Aorta (tissue), 5 donors: ENCODE results near the gene C16orf96. TPM values are rescaled to one million over a fixed set of nuclear protein-coding genes. Genes with fewer than 3 reads are reported as not detected.

Experiments used
- ATAC-seq: fragments of 200-7000 bp; cut with Tn5 transposase; one replicate; pipeline ENCODE4 v1.9.1; 2022; ENCODE audit warnings: moderate library complexity; ENCODE audit not compliant: low FRiP score
- DNase-seq, 2 donors: peaks; one replicate each; pipeline ENCODE4 v3.0.0-alpha.2; 2020
- H3K27ac ChIP-seq, 2 donors: one replicate each; pipeline ENCODE4 v1.5.1; 2013; ENCODE audit warnings: low read length in 2 of 2, mild to moderate bottlenecking in 2 of 2, moderate library complexity in 2 of 2, control low read depth in 1 of 2, inconsistent platforms in 1 of 2, low read depth in 1 of 2
- H3K27me3 ChIP-seq, 2 donors: one replicate each; pipeline ENCODE4 v1.6.1; 2013; ENCODE audit warnings: control low read depth in 1 of 2, low read length in 1 of 2, mild to moderate bottlenecking in 1 of 2, moderate library complexity in 1 of 2; ENCODE audit not compliant: insufficient read depth in 2 of 2, control insufficient read depth in 1 of 2
- H3K36me3 ChIP-seq, 2 donors: one replicate each; pipeline ENCODE4 v1.6.1; 2013; ENCODE audit warnings: control low read depth in 1 of 2, low read length in 1 of 2, mild to moderate bottlenecking in 1 of 2; ENCODE audit not compliant: insufficient read depth in 2 of 2, control insufficient read depth in 1 of 2
- H3K4me1 ChIP-seq, 2 donors: one replicate each; pipeline ENCODE4 v1.6.1; 2013; ENCODE audit warnings: low read length in 2 of 2, control low read depth in 1 of 2, mild to moderate bottlenecking in 1 of 2, moderate library complexity in 1 of 2; ENCODE audit not compliant: insufficient read depth in 2 of 2, control insufficient read depth in 1 of 2
- H3K4me3 ChIP-seq, 2 donors: one replicate each; pipeline ENCODE4 v1.5.1; 2013; ENCODE audit warnings: low read length in 2 of 2, control low read depth in 1 of 2, mild to moderate bottlenecking in 1 of 2
- H3K9me3 ChIP-seq: one replicate; pipeline ENCODE4 v1.6.1; 2013; ENCODE audit warnings: mild to moderate bottlenecking, low read length; ENCODE audit not compliant: control insufficient read depth
- WGBS, 2 donors: extraction: QIAGEN DNeasy Blood & Tissue Kit; methylation state at CpG; one replicate each; pipeline ENCODE4 v1.1.7; 2013; 5-methylcytosine and 5-hydroxymethylcytosine counted together
- intact Hi-C, 2 donors: fragments of 100-400 bp; cut with DNase I; formaldehyde crosslinking; loops; one replicate each; pipeline versions ENCODE4 v1.14.2 to v1.15.0; 2022
- polyA plus RNA-seq, 2 donors: library from polyadenylated mRNA; stranded (reverse); fragments of 200-250 nt; gene quantifications; one replicate each; pipeline ENCODE4 v1.2.3, GENCODE V29; 2013
- total RNA-seq, 2 donors: library from RNA; stranded (reverse); fragmentation: NEBNext Ultra II Directional; extraction: Animal tissue kit (Norgen Biotek cat#: 25700); gene quantifications; one replicate each; pipeline ENCODE4 v1.2.1, GENCODE V29; 2021
- donor health status: healthy with polysubstance abuse.
- donor health status: Bipolar disorder and iron deficiency.
- donor health status: DM: no; HTN: no; CAD: no.
- donor health status: DM: no; HTN: no; CAD: no.
- donor health status: DM: yes; HTN: yes; CAD: no.

The C16orf96 gene
- total and polyA plus RNA-seq, 4 donors, result 0.13 to 0.24 TPM; not detected in 2

GRCh38 chr16:4624015-4624826 lies 68.1 kb downstream of the C16orf96 start, which contains the start of gene MGRN1:
Gene MGRN1, plus strand, starts transcription at chr16:4624826. Its CDS starts 135 bp downstream, at chr16:4624961.
- no peaks in the 10 kb centered on the region for H3K36me3 ChIP-seq
- ATAC-seq, result peak; percentile 98
- peak; percentile 97 to 98 for DNase-seq
- WGBS, 2 donors, result 7% methylated on average over 42 of the region's 42 CpGs
- no peaks in the 10 kb centered on the region for H3K4me1 ChIP-seq
- intact Hi-C loops, result loop anchor here in 1 of 2 donors (1.0 kb wide), 1 partner anchor 8 kb away; no protein-coding TSS in a partner anchor
- no peaks in the 10 kb centered on the region for H3K9me3 ChIP-seq
- H3K27ac ChIP-seq, result peak within 1 kb of the TSS in 1 of 2 donors; percentile 70
- H3K4me3 ChIP-seq, result peak within 1 kb of the TSS; percentile 64 to 98
- no peaks in the 10 kb centered on the region for H3K27me3 ChIP-seq

GRCh38 chr16:4624827-4625559 lies 68.9 kb downstream of the C16orf96 start:
- H3K9me3 ChIP-seq, result no peaks in the 10 kb centered on the region
- H3K4me1 ChIP-seq, result no peaks in the 10 kb centered on the region
- H3K4me3 ChIP-seq, result peak overlapping the region; percentile 64 to 98
- ATAC-seq (peak; percentile 44), DNase-seq (peak; percentile 86 to 91)
- peak overlapping the region in 1 of 2 donors; percentile 45 for H3K27ac ChIP-seq
- no peaks in the 10 kb centered on the region for H3K27me3 ChIP-seq
- intact Hi-C loops, result loop anchor here in 1 of 2 donors (1.0 kb wide), 1 partner anchor 9 kb away; no protein-coding TSS in a partner anchor
- 0% methylated on average over 48 to 80 of the region's 80 CpGs for WGBS, 2 donors
- no peaks in the 10 kb centered on the region for H3K36me3 ChIP-seq

GRCh38 chr16:4625560-4626159 lies 69.5 kb downstream of the C16orf96 start:
- no peak overlapping the region for H3K27ac ChIP-seq
- no peaks in the 10 kb centered on the region for H3K4me1 ChIP-seq
- 5 to 6% methylated on average over 11 of the region's 11 CpGs for WGBS, 2 donors
- peak overlapping the region; percentile 64 to 98 for H3K4me3 ChIP-seq
- ATAC-seq (no peak), DNase-seq (no peak)
- H3K36me3 ChIP-seq, result no peaks in the 10 kb centered on the region
- no peaks in the 10 kb centered on the region for H3K9me3 ChIP-seq
- no peaks in the 10 kb centered on the region for H3K27me3 ChIP-seq
- intact Hi-C loops, result no loop called here

- ATAC-seq, result no peak
- Histone ChIP-seq H3K27ac (no peak overlapping the region), H3K4me3 (no peak overlapping the region), H3K27me3 (no peaks in the 10 kb centered on the region), H3K36me3 (no peaks in the 10 kb centered on the region), H3K4me1 (no peaks in the 10 kb centered on the region), H3K9me3 (no peaks in the 10 kb centered on the region)
- DNase-seq, result no peak
- 57 to 61% methylated on average over 6 of the region's 6 CpGs for WGBS, 2 donors
- intact Hi-C loops, result no loop called here
These were observed 70.3 kb downstream of the C16orf96 start for GRCh38 chr16:4626396-4626795.

GRCh38 chr16:4628283-4628682 lies 72.1 kb downstream of the C16orf96 start:
- H3K36me3 ChIP-seq, result no peaks in the 10 kb centered on the region
- no peaks in the 10 kb centered on the region for H3K9me3 ChIP-seq
- H3K27ac ChIP-seq, result no peak overlapping the region
- H3K27me3 ChIP-seq, result no peaks in the 10 kb centered on the region
- H3K4me1 ChIP-seq, result no peaks in the 10 kb centered on the region
- 95% methylated on average over 9 of the region's 9 CpGs for WGBS, 2 donors
- DNase-seq, result no peak
- ATAC-seq, result no peak
- intact Hi-C loops, result no loop called here
- no peak overlapping the region for H3K4me3 ChIP-seq

- intact Hi-C loops, result no loop called here
- ATAC-seq (no peak), DNase-seq (no peak)
- Histone ChIP-seq H3K4me1 (no peaks in the 10 kb centered on the region), H3K27me3 (no peaks in the 10 kb centered on the region), H3K9me3 (no peaks in the 10 kb centered on the region), H3K4me3 (no peak overlapping the region), H3K36me3 (no peaks in the 10 kb centered on the region), H3K27ac (no peak overlapping the region)
- WGBS, 2 donors, result 94 to 97% methylated on average over 1 of the region's 1 CpG
These were observed 75.3 kb downstream of the C16orf96 start for GRCh38 chr16:4631444-4631843.

- DNase-seq (no peak), ATAC-seq (no peak)
- no peak overlapping the region for H3K27ac ChIP-seq
- 91 to 93% methylated on average over 20 of the region's 20 CpGs for WGBS, 2 donors
- H3K4me1 ChIP-seq, result no peaks in the 10 kb centered on the region
- intact Hi-C loops, result no loop called here
- no peaks in the 10 kb centered on the region for H3K27me3 ChIP-seq
- H3K9me3 ChIP-seq, result no peaks in the 10 kb centered on the region
- H3K4me3 ChIP-seq, result no peak overlapping the region
- no peaks in the 10 kb centered on the region for H3K36me3 ChIP-seq
These were observed 77.9 kb downstream of the C16orf96 start for GRCh38 chr16:4633910-4634635.

GRCh38 chr16:4634768-4635167 lies 78.6 kb downstream of the C16orf96 start:
- DNase-seq (no peak), ATAC-seq (no peak)
- intact Hi-C loops, result no loop called here
- Histone ChIP-seq H3K36me3 (no peaks in the 10 kb centered on the region), H3K27me3 (no peaks in the 10 kb centered on the region), H3K4me1 (no peaks in the 10 kb centered on the region), H3K4me3 (no peak overlapping the region), H3K27ac (no peak overlapping the region), H3K9me3 (no peaks in the 10 kb centered on the region)
- WGBS, 2 donors, result 90 to 91% methylated on average over 12 of the region's 12 CpGs
